Measurements from ENCODE around the gene PKNOX2.

DNA sequence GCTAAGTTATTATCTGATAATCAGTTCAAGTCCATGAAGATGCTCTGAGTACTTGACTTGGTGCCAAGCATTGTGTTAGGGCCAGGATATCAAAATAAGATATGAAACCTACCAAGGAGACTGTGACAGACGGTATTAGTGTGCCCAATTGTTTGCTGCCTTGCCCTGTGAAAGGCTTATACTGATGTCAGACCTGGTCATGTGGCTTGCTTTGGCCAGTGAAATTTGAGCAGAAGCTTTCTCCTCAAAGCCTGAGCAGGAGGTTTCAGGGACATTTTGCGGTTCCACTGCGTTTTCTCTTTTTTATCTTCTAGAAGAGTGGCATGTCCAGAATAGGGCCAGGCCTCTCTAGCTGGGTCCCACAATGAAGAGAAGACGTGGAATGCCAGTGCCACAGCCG, 15.8 kb upstream of the PKNOX2 start:
- no peak for TF ChIP-seq ESRRA (CRISPR knock-in tag; IDR thresholded peaks at IDR 0.05; ENCODE audit: borderline replicate concordance)
- TF ChIP-seq, protein P1, sequence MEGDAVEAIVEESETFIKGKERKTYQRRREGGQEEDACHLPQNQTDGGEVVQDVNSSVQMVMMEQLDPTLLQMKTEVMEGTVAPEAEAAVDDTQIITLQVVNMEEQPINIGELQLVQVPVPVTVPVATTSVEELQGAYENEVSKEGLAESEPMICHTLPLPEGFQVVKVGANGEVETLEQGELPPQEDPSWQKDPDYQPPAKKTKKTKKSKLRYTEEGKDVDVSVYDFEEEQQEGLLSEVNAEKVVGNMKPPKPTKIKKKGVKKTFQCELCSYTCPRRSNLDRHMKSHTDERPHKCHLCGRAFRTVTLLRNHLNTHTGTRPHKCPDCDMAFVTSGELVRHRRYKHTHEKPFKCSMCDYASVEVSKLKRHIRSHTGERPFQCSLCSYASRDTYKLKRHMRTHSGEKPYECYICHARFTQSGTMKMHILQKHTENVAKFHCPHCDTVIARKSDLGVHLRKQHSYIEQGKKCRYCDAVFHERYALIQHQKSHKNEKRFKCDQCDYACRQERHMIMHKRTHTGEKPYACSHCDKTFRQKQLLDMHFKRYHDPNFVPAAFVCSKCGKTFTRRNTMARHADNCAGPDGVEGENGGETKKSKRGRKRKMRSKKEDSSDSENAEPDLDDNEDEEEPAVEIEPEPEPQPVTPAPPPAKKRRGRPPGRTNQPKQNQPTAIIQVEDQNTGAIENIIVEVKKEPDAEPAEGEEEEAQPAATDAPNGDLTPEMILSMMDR (IDR thresholded peaks at IDR 0.05), result no peak
- no peak for TF ChIP-seq ZNF423 (CRISPR knock-in tag; IDR thresholded peaks at IDR 0.05)
- TF ChIP-seq FOXK1 (CRISPR knock-in tag; IDR thresholded peaks at IDR 0.05), result no peak
- TF ChIP-seq NR3C1 (CRISPR knock-in tag; conservative IDR thresholded peaks at IDR 0.05; ENCODE audit: low read depth), result no peak
- TF ChIP-seq IRF2 (CRISPR knock-in tag; IDR thresholded peaks at IDR 0.05; ENCODE audit: borderline replicate concordance, low read depth), result no peak
- no peak for TF ChIP-seq MXD4 (CRISPR knock-in tag; IDR thresholded peaks at IDR 0.05; ENCODE audit: borderline replicate concordance)
- TF ChIP-seq NR1H2 (CRISPR knock-in tag; IDR thresholded peaks at IDR 0.05), result no peak
- TF ChIP-seq, protein P2, sequence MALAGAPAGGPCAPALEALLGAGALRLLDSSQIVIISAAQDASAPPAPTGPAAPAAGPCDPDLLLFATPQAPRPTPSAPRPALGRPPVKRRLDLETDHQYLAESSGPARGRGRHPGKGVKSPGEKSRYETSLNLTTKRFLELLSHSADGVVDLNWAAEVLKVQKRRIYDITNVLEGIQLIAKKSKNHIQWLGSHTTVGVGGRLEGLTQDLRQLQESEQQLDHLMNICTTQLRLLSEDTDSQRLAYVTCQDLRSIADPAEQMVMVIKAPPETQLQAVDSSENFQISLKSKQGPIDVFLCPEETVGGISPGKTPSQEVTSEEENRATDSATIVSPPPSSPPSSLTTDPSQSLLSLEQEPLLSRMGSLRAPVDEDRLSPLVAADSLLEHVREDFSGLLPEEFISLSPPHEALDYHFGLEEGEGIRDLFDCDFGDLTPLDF (CRISPR knock-in tag; IDR thresholded peaks at IDR 0.05), result no peak
- TF ChIP-seq CREB1 (CRISPR knock-in tag; IDR thresholded peaks at IDR 0.05), result no peak

Data from WTC11 (cell line).